Uterus (tissue), 2 donors: ENCODE data around the gene FANCE.

ENCODE experiments used
- POLR2A ChIP-seq, 2 donors: fragments of 450-650 bp; IDR thresholded peaks; one replicate each; pipeline ENCODE4 v1.6.1; 2016; ENCODE audit warnings: antibody characterized with exemption in 2 of 2, mild to moderate bottlenecking in 1 of 2, moderate library complexity in 1 of 2
- TF ChIP-seq, protein P1 (sequence below), 4 experiments: fragments of 200-600 bp in 2 of 4; fragments of 450-650 bp in 2 of 4; sonication (generic) in 2 of 4; IDR thresholded peaks; one replicate each; pipeline ENCODE4 v1.5.1; 2016 to 2019; ENCODE audit warnings: antibody characterized with exemption in 4 of 4, mild to moderate bottlenecking in 2 of 4, moderate library complexity in 1 of 4

GRCh38 chr6:35402856-35403191 is 49.3 kb upstream of the FANCE start:
- TF ChIP-seq POLR2A (IDR thresholded peaks at IDR 0.05), result no peak
- TF ChIP-seq, protein P1, sequence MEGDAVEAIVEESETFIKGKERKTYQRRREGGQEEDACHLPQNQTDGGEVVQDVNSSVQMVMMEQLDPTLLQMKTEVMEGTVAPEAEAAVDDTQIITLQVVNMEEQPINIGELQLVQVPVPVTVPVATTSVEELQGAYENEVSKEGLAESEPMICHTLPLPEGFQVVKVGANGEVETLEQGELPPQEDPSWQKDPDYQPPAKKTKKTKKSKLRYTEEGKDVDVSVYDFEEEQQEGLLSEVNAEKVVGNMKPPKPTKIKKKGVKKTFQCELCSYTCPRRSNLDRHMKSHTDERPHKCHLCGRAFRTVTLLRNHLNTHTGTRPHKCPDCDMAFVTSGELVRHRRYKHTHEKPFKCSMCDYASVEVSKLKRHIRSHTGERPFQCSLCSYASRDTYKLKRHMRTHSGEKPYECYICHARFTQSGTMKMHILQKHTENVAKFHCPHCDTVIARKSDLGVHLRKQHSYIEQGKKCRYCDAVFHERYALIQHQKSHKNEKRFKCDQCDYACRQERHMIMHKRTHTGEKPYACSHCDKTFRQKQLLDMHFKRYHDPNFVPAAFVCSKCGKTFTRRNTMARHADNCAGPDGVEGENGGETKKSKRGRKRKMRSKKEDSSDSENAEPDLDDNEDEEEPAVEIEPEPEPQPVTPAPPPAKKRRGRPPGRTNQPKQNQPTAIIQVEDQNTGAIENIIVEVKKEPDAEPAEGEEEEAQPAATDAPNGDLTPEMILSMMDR (IDR thresholded peaks at IDR 0.05), result no peak
